Activated CD4-positive, alpha-beta T cell treated with anti-CD3 and anti-CD28 coated beads for 48 hours (primary cell): ENCODE data around the gene SYNGR3.

Experiments used
- DNase-seq: peaks from one replicate; pipeline ENCODE4 v3.0.0-alpha.2; 2020

The SYNGR3 gene

GRCh38 chr16:1960665-1961630 is 28.8 kb upstream of the SYNGR3 start:
- DNase-seq = peak; percentile 76

GRCh38 chr16:1961651-1962067 is 28.1 kb upstream of the SYNGR3 start:
- peak; percentile 59 for DNase-seq

GRCh38 chr16:1962161-1963153 is 27.3 kb upstream of the SYNGR3 start:
- peak; percentile 26 for DNase-seq

GRCh38 chr16:1963806-1964505 is 25.8 kb upstream of the SYNGR3 start:
- peak; percentile 55 for DNase-seq

GRCh38 chr16:1964506-1965395 is 25.0 kb upstream of the SYNGR3 start, which contains the start of gene RPS2:
RPS2 (minus strand) TSS chr16:1964826; CDS start chr16:1964625, 201 bp downstream.
- peak; percentile 99 for DNase-seq

- DNase-seq = peak; percentile 31
Measured at GRCh38 chr16:1965396-1966001, 24.3 kb upstream of the SYNGR3 start.

GRCh38 chr16:1966460-1966859 is 23.3 kb upstream of the SYNGR3 start, which contains the start of gene RNF151:
RNF151 (plus strand) TSS chr16:1966856; CDS start chr16:1966882, 26 bp downstream.
- no peak for DNase-seq

GRCh38 chr16:1968146-1968953 is 21.4 kb upstream of the SYNGR3 start:
- no peak for DNase-seq

GRCh38 chr16:1971796-1972489 is 17.8 kb upstream of the SYNGR3 start, which contains the start of gene TBL3:
TBL3 (plus strand) TSS chr16:1972053; CDS start chr16:1972165, 112 bp downstream.
- DNase-seq = peak; percentile 97

- DNase-seq = peak; percentile 42
Measured at GRCh38 chr16:1972490-1972877, 17.3 kb upstream of the SYNGR3 start.

GRCh38 chr16:1973461-1974156 is 16.2 kb upstream of the SYNGR3 start:
- DNase-seq = no peak

GRCh38 chr16:1974157-1975070 is 15.4 kb upstream of the SYNGR3 start:
- no peak for DNase-seq

- DNase-seq = no peak
Measured at GRCh38 chr16:1975432-1976215, 14.1 kb upstream of the SYNGR3 start.

GRCh38 chr16:1976216-1976520 is 13.6 kb upstream of the SYNGR3 start:
- DNase-seq = no peak

- no peak for DNase-seq
Measured at GRCh38 chr16:1976951-1977874, 12.6 kb upstream of the SYNGR3 start.

- DNase-seq = no peak
Measured at GRCh38 chr16:1977875-1978268, 11.9 kb upstream of the SYNGR3 start.
